HEK293 (cell line): Measurements from ENCODE around the gene NUDT4.

ENCODE experiments used
- GLI4 ChIP-seq: fragments of 450-650 bp; formaldehyde crosslinking; IDR thresholded peaks from 2 replicates; pipeline ENCODE4 v1.5.1; 2016; ENCODE audit warnings: missing biosample characterization, missing genetic modification characterization
- KLF1 ChIP-seq: fragments of 450-650 bp; formaldehyde crosslinking; IDR thresholded peaks from 2 replicates; pipeline ENCODE4 v1.5.1; 2016; ENCODE audit warnings: missing biosample characterization, missing genetic modification characterization
- MZF1 ChIP-seq: fragments of 450-650 bp; formaldehyde crosslinking; IDR thresholded peaks from 2 replicates; pipeline ENCODE4 v1.5.1; 2017; ENCODE audit warnings: missing biosample characterization, missing genetic modification characterization, borderline replicate concordance
- SP2 ChIP-seq: fragments of 450-650 bp; formaldehyde crosslinking; IDR thresholded peaks from 2 replicates; pipeline ENCODE4 v1.5.1; 2016; ENCODE audit warnings: missing biosample characterization, missing genetic modification characterization
- ZBTB44 ChIP-seq: fragments of 450-650 bp; IDR thresholded peaks from 2 replicates; pipeline ENCODE4 v1.5.1; 2018; ENCODE audit warnings: missing biosample characterization, mild to moderate bottlenecking, missing genetic modification characterization
- ZBTB48 ChIP-seq: fragments of 450-650 bp; formaldehyde crosslinking; IDR thresholded peaks from 2 replicates; pipeline ENCODE4 v1.5.1; 2016; ENCODE audit warnings: missing biosample characterization, missing genetic modification characterization
- ZEB2 ChIP-seq: fragments of 450-650 bp; formaldehyde crosslinking; IDR thresholded peaks from 2 replicates; pipeline ENCODE4 v1.5.1; 2016; ENCODE audit warnings: missing biosample characterization, missing genetic modification characterization
- ZFHX2 ChIP-seq: fragments of 450-650 bp; formaldehyde crosslinking; conservative IDR thresholded peaks from 2 replicates; pipeline ENCODE4 v1.5.1; 2016; ENCODE audit warnings: missing biosample characterization, missing genetic modification characterization
- ZNF138 ChIP-seq: fragments of 450-650 bp; formaldehyde crosslinking; IDR thresholded peaks from 2 replicates; pipeline ENCODE4 v1.5.1; 2016; ENCODE audit warnings: missing biosample characterization, missing genetic modification characterization, borderline replicate concordance
- ZNF174 ChIP-seq: fragments of 450-650 bp; formaldehyde crosslinking; IDR thresholded peaks from 2 replicates; pipeline ENCODE4 v1.5.0; 2017; ENCODE audit warnings: missing biosample characterization, mild to moderate bottlenecking, missing genetic modification characterization
- ZNF18 ChIP-seq: fragments of 450-650 bp; formaldehyde crosslinking; IDR thresholded peaks from 2 replicates; pipeline ENCODE4 v1.5.1; 2016; ENCODE audit warnings: missing biosample characterization, missing genetic modification characterization
- ZNF239 ChIP-seq: fragments of 450-650 bp; formaldehyde crosslinking; IDR thresholded peaks from 2 replicates; pipeline ENCODE4 v1.5.1; 2016; ENCODE audit warnings: missing biosample characterization, missing genetic modification characterization
- ZNF274 ChIP-seq, 2 experiments: fragments of 200-500 bp in 1 of 2; fragments of 450-650 bp in 1 of 2; sonication (Bioruptor generic) in 1 of 2; formaldehyde crosslinking in 1 of 2; IDR thresholded peaks; 2 replicates each; pipeline versions ENCODE4 v1.5.1 to v1.6.1; 2014 to 2016; ENCODE audit warnings: borderline replicate concordance in 1 of 2, inconsistent platforms in 1 of 2, low read length in 1 of 2, missing biosample characterization in 1 of 2, missing genetic modification characterization in 1 of 2
- ZNF280D ChIP-seq: fragments of 450-650 bp; formaldehyde crosslinking; IDR thresholded peaks from 2 replicates; pipeline ENCODE4 v1.5.1; 2016; ENCODE audit warnings: missing biosample characterization, missing genetic modification characterization
- ZNF302 ChIP-seq: fragments of 450-650 bp; formaldehyde crosslinking; IDR thresholded peaks from 2 replicates; pipeline ENCODE4 v1.5.1; 2016; ENCODE audit warnings: missing biosample characterization, missing genetic modification characterization, low read depth
- ZNF324 ChIP-seq: fragments of 450-650 bp; formaldehyde crosslinking; IDR thresholded peaks from 2 replicates; pipeline ENCODE4 v1.5.1; 2016; ENCODE audit warnings: missing biosample characterization, missing genetic modification characterization
- ZNF416 ChIP-seq: fragments of 450-650 bp; formaldehyde crosslinking; IDR thresholded peaks from 2 replicates; pipeline ENCODE4 v1.5.1; 2016; ENCODE audit warnings: missing biosample characterization, missing genetic modification characterization
- ZNF560 ChIP-seq: fragments of 450-650 bp; formaldehyde crosslinking; IDR thresholded peaks from 2 replicates; pipeline ENCODE4 v1.5.1; 2017; ENCODE audit warnings: missing biosample characterization, missing genetic modification characterization, borderline replicate concordance
- ZNF596 ChIP-seq: fragments of 450-650 bp; IDR thresholded peaks from 2 replicates; pipeline ENCODE4 v1.5.0; 2018; ENCODE audit warnings: missing biosample characterization, mild to moderate bottlenecking, missing genetic modification characterization, moderate library complexity
- ZNF654 ChIP-seq: fragments of 450-650 bp; formaldehyde crosslinking; IDR thresholded peaks from 2 replicates; pipeline ENCODE4 v1.5.1; 2016; ENCODE audit warnings: low read depth, missing biosample characterization, missing genetic modification characterization
- ZSCAN23 ChIP-seq: fragments of 450-650 bp; formaldehyde crosslinking; IDR thresholded peaks from 2 replicates; pipeline ENCODE4 v1.5.1; 2016; ENCODE audit warnings: missing biosample characterization, missing genetic modification characterization
- TF ChIP-seq, protein P1 (sequence below): fragments of 450-650 bp; formaldehyde crosslinking; IDR thresholded peaks from 2 replicates; pipeline ENCODE4 v1.5.1; 2016; ENCODE audit warnings: missing biosample characterization, missing genetic modification characterization
- TF ChIP-seq, protein P2 (sequence below): fragments of 450-650 bp; formaldehyde crosslinking; IDR thresholded peaks from 2 replicates; pipeline ENCODE4 v1.5.1; 2016; ENCODE audit warnings: missing biosample characterization, missing genetic modification characterization
- TF ChIP-seq, protein P3 (sequence below): fragments of 450-650 bp; formaldehyde crosslinking; IDR thresholded peaks from 2 replicates; pipeline ENCODE4 v1.5.1; 2017; ENCODE audit warnings: missing biosample characterization, missing genetic modification characterization

NUDT4 gene

GRCh38 chr12:93377252-93378195 is at the start of gene NUDT4 (continued):
- TF ChIP-seq ZBTB44 (tag by site-specific recombination) (no peak), KLF1 (tag by site-specific recombination) (no peak; the same call in none of the 2 replicates), ZNF280D (no peak), ZNF596 (tag by site-specific recombination) (no peak), ZNF274 (IDR thresholded peaks at IDR 0.05; ENCODE audit: low read length) (no peak), ZNF274 (tag by site-specific recombination; IDR thresholded peaks at IDR 0.05; ENCODE audit: borderline replicate concordance) (no peak), ZNF239 (tag by site-specific recombination) (no peak), ZNF324 (tag by site-specific recombination) (no peak; the same call in 1 of the 2 replicates), ZNF174 (no peak), GLI4 (no peak), ZEB2 (tag by site-specific recombination) (no peak), ZSCAN23 (tag by site-specific recombination) (no peak), ZNF416 (tag by site-specific recombination) (no peak), ZFHX2 (tag by site-specific recombination) (peak; percentile 91), ZNF654 (tag by site-specific recombination) (no peak), ZNF18 (tag by site-specific recombination) (no peak), ZNF138 (tag by site-specific recombination) (no peak), ZBTB48 (tag by site-specific recombination) (no peak), ZNF302 (tag by site-specific recombination) (no peak), MZF1 (tag by site-specific recombination) (0 out of 2 replicates have a peak, but pooled peaks have one; percentile 9), ZNF560 (no peak), SP2 (tag by site-specific recombination) (peak; percentile 74)
- TF ChIP-seq, protein P1, sequence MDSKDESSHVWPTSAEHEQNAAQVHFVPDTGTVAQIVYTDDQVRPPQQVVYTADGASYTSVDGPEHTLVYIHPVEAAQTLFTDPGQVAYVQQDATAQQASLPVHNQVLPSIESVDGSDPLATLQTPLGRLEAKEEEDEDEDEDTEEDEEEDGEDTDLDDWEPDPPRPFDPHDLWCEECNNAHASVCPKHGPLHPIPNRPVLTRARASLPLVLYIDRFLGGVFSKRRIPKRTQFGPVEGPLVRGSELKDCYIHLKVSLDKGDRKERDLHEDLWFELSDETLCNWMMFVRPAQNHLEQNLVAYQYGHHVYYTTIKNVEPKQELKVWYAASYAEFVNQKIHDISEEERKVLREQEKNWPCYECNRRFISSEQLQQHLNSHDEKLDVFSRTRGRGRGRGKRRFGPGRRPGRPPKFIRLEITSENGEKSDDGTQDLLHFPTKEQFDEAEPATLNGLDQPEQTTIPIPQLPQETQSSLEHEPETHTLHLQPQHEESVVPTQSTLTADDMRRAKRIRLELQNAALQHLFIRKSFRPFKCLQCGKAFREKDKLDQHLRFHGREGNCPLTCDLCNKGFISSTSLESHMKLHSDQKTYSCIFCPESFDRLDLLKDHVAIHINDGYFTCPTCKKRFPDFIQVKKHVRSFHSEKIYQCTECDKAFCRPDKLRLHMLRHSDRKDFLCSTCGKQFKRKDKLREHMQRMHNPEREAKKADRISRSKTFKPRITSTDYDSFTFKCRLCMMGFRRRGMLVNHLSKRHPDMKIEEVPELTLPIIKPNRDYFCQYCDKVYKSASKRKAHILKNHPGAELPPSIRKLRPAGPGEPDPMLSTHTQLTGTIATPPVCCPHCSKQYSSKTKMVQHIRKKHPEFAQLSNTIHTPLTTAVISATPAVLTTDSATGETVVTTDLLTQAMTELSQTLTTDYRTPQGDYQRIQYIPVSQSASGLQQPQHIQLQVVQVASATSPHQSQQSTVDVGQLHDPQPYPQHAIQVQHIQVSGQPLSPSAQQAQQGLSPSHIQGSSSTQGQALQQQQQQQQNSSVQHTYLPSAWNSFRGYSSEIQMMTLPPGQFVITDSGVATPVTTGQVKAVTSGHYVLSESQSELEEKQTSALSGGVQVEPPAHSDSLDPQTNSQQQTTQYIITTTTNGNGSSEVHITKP (tag by site-specific recombination) = peak; percentile 92
- TF ChIP-seq, protein P2, sequence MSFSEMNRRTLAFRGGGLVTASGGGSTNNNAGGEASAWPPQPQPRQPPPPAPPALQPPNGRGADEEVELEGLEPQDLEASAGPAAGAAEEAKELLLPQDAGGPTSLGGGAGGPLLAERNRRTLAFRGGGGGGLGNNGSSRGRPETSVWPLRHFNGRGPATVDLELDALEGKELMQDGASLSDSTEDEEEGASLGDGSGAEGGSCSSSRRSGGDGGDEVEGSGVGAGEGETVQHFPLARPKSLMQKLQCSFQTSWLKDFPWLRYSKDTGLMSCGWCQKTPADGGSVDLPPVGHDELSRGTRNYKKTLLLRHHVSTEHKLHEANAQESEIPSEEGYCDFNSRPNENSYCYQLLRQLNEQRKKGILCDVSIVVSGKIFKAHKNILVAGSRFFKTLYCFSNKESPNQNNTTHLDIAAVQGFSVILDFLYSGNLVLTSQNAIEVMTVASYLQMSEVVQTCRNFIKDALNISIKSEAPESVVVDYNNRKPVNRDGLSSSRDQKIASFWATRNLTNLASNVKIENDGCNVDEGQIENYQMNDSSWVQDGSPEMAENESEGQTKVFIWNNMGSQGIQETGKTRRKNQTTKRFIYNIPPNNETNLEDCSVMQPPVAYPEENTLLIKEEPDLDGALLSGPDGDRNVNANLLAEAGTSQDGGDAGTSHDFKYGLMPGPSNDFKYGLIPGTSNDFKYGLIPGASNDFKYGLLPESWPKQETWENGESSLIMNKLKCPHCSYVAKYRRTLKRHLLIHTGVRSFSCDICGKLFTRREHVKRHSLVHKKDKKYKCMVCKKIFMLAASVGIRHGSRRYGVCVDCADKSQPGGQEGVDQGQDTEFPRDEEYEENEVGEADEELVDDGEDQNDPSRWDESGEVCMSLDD = no peak
- TF ChIP-seq, protein P3, sequence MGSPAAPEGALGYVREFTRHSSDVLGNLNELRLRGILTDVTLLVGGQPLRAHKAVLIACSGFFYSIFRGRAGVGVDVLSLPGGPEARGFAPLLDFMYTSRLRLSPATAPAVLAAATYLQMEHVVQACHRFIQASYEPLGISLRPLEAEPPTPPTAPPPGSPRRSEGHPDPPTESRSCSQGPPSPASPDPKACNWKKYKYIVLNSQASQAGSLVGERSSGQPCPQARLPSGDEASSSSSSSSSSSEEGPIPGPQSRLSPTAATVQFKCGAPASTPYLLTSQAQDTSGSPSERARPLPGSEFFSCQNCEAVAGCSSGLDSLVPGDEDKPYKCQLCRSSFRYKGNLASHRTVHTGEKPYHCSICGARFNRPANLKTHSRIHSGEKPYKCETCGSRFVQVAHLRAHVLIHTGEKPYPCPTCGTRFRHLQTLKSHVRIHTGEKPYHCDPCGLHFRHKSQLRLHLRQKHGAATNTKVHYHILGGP (tag by site-specific recombination) = no peak
